Measurements from ENCODE around the gene STX2. TPM values are rescaled to one million over a fixed set of nuclear protein-coding genes. Genes with fewer than 3 reads are reported as not detected.

Gene STX2
- total RNA-seq, 1 donor from 2014 or later = 33.0 TPM

GRCh38 chr12:130873106-130873795, 34.2 kb upstream of the STX2 start:
- Histone ChIP-seq H3K4me1 (ENCODE audit: insufficient read depth, low read length) (peaks cover 19% of the 10 kb centered on the region), H3K4me2 (ENCODE audit: low read length) (peak overlapping the region; percentile 96), H3K9ac (ENCODE audit: low read length) (peak overlapping the region; percentile 98), H2AFZ (ENCODE audit: low read depth, low read length) (no peak overlapping the region), H3K4me3 (ENCODE audit: insufficient read depth, low read depth, low read length) (peak overlapping the region; percentile 91), H3K79me2 (ENCODE audit: insufficient read depth, low read length) (peaks cover 37% of the 10 kb centered on the region), H4K20me1 (ENCODE audit: insufficient read depth, low read length) (peaks cover 58% of the 10 kb centered on the region), H3K9me3 (ENCODE audit: insufficient read depth, low read depth, low read length) (no peaks in the 10 kb centered on the region), H3K36me3 (ENCODE audit: insufficient read depth, low read length) (peaks cover 44% of the 10 kb centered on the region), H3K27me3 (ENCODE audit: insufficient read depth, low read length) (no peaks in the 10 kb centered on the region), H3K27ac (ENCODE audit: low read depth, low read length) (peak overlapping the region; percentile 82)
- FAIRE-seq (no peak), DNase-seq (ENCODE audit: low read depth) (no peak)
- Mint-ChIP-seq H3K4me3 (ENCODE audit: unreplicated experiment) (peak overlapping the region; percentile 96), H3K27ac (ENCODE audit: unreplicated experiment) (peak overlapping the region; percentile 85), H3K36me3 (ENCODE audit: low read depth, unreplicated experiment) (peaks cover 27% of the 10 kb centered on the region), H3K9me3 (ENCODE audit: unreplicated experiment) (no peaks in the 10 kb centered on the region), H3K27me3 (ENCODE audit: low read depth, unreplicated experiment) (no peaks in the 10 kb centered on the region), H3K4me1 (ENCODE audit: low read depth, unreplicated experiment) (peaks cover 16% of the 10 kb centered on the region)
- TF ChIP-seq CTCF (IDR thresholded peaks at IDR 0.05; ENCODE audit: insufficient read depth, low read depth, low read length) (no peak), EZH2 (IDR thresholded peaks at IDR 0.05; ENCODE audit: insufficient read depth, low read length) (no peak)

GRCh38 chr12:130872179-130873096, 33.4 kb upstream of the STX2 start:
- peak overlapping the region; percentile 82 for H3K27ac ChIP-seq (ENCODE audit: low read depth, low read length)
- Mint-ChIP-seq H3K36me3 (ENCODE audit: low read depth, unreplicated experiment) (peaks cover 25% of the 10 kb centered on the region), H3K27ac (ENCODE audit: unreplicated experiment) (peak overlapping the region; percentile 85), H3K9me3 (ENCODE audit: unreplicated experiment) (no peaks in the 10 kb centered on the region), H3K27me3 (ENCODE audit: low read depth, unreplicated experiment) (no peaks in the 10 kb centered on the region), H3K4me3 (ENCODE audit: unreplicated experiment) (peak overlapping the region; percentile 96), H3K4me1 (ENCODE audit: low read depth, unreplicated experiment) (peaks cover 16% of the 10 kb centered on the region)
- DNase-seq (ENCODE audit: low read depth) (peak; percentile 48), FAIRE-seq (no peak)
- peak overlapping the region; percentile 91 for H3K4me3 ChIP-seq (ENCODE audit: insufficient read depth, low read depth, low read length)
- H3K27me3 ChIP-seq (ENCODE audit: insufficient read depth, low read length) = no peaks in the 10 kb centered on the region
- H4K20me1 ChIP-seq (ENCODE audit: insufficient read depth, low read length) = peaks cover 51% of the 10 kb centered on the region
- no peaks in the 10 kb centered on the region for H3K9me3 ChIP-seq (ENCODE audit: insufficient read depth, low read depth, low read length)
- peak overlapping the region; percentile 98 for H3K9ac ChIP-seq (ENCODE audit: low read length)
- H3K4me1 ChIP-seq (ENCODE audit: insufficient read depth, low read length) = peaks cover 19% of the 10 kb centered on the region
- H3K79me2 ChIP-seq (ENCODE audit: insufficient read depth, low read length) = peaks cover 37% of the 10 kb centered on the region
- TF ChIP-seq EZH2 (IDR thresholded peaks at IDR 0.05; ENCODE audit: insufficient read depth, low read length) (no peak), CTCF (IDR thresholded peaks at IDR 0.05; ENCODE audit: insufficient read depth, low read depth, low read length) (no peak)
- H3K36me3 ChIP-seq (ENCODE audit: insufficient read depth, low read length) = peaks cover 44% of the 10 kb centered on the region
- H2AFZ ChIP-seq (ENCODE audit: low read depth, low read length) = no peak overlapping the region
- H3K4me2 ChIP-seq (ENCODE audit: low read length) = peak overlapping the region; percentile 96
